ENCODE results near the gene SMIM35.
"Not testable (repeated sequence)": the region's sequence is repeated elsewhere in the genome, so short reads cannot be mapped to it uniquely, and the experiment has no call there.

The SMIM35 gene

GRCh38 chr11:118018401-118018800 lies 68.4 kb downstream of the SMIM35 start:
- FAIRE-seq: no peak

- no peak for FAIRE-seq
These were observed 69.0 kb downstream of the SMIM35 start for GRCh38 chr11:118017631-118018315.

DNA sequence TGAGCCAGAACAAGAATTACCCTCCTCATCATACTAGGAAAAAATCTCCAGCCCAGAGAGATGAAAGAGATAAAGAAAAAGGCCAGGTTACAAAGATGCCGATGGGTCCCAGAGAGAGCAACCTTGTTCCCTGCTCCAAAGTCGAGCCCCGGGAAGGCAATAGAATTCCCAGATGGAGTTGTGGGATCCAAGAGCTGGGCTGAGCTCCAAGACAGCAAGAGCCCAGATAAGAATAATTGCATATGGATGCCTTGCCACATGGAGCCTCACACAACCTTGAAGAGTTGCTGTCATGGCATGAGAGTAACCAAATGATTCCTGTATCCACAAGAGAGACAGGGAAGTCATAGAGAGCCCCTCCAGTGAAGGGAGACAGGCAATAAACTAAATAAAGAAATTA lies 69.7 kb downstream of the SMIM35 start:
- FAIRE-seq: no peak

- no peak for FAIRE-seq
These were observed 70.7 kb downstream of the SMIM35 start for GRCh38 chr11:118016104-118016503.

- no peak for FAIRE-seq
These were observed 71.3 kb downstream of the SMIM35 start for GRCh38 chr11:118015385-118015841.

DNA sequence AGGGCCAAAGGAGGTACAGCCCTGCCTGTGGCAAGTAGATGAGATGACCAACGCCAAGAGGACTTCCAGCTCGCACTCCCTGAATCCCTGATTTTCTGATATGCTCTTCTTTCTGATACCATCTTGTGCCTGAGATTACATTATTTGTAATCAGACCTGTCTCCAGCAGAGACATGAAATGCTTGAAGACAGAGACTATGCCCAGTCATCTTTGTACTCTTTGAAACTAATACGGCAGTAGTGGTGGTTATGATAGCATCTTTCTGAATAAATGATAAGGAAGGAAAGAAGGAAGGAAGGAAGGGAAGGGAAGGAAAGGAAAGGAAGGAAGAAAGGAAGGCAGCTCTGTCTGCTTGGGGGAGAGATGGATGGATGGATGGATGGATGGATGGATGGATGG lies 72.7 kb downstream of the SMIM35 start:
- FAIRE-seq: no peak

DNA sequence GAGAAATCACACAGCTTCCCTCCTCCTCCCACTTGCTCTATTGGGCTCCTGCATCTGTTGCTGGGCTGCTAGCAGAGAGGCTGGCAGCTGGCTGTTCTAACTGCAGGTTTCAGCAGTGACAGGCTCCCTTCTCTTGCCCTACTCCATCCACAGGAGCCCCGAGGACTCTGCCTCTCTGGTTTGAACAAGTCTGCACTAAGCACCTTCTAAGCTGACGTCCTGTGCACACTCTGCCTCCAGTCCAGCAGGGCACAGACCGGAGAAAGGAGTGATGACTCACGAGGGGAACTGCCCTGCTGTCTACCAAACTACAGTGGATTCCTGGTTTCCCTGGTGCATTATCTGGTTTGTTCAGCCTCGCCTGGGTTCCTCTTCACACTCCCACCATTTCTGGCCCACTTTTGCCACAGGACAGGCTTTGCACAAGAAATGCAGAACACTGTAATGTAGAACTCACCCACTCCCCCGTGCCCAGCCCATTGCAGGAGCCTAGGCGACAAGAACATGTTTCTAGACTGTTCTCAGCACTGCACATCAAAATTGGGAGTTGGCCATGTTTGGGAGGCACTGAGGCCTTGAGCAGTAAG lies 74.6 kb downstream of the SMIM35 start:
- FAIRE-seq: no peak

DNA sequence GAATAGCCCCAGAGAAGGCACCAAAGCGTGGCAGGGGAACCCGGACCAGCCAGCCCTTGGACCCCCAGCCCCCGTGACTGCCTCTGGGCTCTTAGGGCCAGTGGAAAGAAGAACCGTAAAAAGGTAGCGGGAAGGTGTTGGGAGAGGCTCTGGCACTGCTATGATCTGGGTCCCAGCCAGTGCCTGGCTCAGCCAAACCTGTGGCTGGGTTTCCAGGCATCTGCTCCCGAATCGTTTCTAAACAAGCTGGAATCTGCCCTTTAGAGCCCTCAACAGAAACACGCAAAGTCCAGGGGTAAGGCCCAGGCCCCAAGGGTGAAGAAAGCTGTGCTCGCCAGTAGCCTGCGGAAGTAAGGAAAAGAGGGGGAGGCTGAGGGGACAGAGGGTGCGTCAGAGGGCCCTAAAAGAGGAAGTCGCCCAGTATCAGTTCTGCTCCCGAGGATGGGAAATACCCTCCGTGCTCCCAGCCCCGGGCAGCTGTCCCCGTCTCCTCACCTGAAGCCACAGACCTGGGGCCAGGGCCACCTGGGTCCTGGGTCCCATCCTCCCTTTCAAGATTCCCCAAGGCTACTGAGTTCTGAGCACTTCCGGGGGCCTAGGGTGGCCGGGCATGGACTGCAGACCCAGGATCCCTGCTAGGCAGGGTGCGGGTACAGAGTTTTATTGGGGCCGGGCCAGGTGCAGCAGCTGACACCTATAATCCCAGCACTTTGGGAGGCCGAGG lies 75.9 kb downstream of the SMIM35 start:
- no peak for FAIRE-seq

DNA sequence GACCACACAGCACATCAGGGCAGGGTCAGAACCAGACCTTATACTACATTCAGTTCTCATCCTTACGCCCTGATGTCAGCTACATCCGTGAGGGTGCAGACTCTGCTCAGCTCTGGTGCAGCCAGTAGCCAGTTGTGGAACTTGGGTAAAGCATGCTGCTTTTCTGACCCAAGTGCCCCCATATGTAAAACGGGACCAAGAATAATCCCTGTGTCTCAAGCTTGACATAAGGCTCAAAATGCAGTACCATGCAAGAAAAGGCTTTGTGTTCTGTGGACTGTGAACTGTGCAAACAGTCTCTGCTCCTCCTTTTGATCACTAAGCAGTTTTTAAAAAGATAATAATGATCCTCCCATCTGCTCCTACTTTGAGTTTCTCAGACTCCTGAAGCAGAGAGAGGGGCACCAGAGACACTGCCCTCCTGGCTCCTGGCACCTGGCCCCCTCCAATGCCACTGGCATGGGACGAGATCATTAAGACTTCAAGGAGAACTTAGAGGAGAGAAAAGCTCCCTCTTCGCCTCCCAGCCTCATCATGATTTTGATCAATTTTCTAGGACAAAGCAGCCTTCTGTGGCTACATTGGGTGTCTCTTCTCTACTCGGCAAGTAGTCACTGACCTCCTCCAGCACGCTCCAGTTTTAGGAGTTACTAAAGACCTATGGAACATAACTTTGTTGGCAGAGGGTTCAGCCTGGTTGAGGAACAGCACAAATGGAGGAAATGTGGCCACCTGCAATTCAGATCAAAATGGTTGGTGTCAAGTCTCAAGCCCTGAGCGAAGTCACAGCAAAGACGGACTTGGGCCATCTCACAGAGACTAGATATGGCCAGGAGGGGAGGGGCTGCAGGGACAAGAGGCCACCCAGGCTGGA lies 76.7 kb downstream of the SMIM35 start:
- no peak for FAIRE-seq

GRCh38 chr11:118008271-118008911 lies 78.4 kb downstream of the SMIM35 start:
- FAIRE-seq: no peak

- not testable (repeated sequence) for FAIRE-seq
These were observed 79.0 kb downstream of the SMIM35 start for GRCh38 chr11:118007563-118008270.

- FAIRE-seq: no peak
These were observed 79.7 kb downstream of the SMIM35 start for GRCh38 chr11:118007040-118007439.

- no peak for FAIRE-seq
These were observed 80.6 kb downstream of the SMIM35 start for GRCh38 chr11:118006153-118006534.

DNA sequence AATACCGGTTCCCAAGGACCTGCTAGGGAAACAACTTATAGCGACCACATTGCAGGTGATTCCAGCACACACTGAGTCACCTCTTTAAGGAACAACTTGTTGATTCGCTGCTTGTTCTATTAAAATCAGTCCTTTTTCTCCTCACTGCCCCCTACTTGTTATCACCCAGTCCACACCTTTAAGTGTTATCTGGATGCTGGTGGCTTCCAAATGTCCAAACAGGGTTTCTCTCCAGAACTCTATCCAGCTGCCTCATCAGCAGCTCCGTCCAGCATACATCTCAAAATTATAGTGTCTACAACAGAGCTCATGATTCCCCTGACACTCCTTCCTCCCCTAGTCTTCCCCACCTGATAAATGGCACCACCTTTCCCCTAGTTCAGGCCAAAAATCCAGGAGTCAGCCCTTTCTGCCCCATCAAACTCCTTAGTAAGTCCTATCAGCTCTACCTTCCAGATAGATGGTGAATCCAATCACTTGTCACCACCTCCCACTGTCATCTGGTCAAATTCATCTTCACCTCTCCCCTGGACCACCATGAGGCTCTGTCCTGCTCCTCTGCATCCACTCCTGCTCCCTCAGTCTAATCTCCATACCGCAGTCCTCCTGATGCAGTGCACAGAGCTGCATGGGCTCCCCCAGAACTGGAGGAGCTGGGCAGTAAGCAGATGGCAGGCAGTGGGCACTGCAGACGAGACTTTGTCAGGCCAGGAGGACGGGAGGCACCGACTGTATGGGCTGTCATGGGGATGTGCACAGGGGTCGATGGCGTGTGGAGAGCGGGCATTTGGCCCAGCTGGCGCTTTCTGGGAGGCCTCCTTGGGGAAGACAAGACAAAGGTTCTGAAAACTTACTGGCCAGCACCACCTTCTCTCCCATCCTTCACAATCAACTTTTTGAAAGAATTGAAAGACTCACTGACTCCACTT lies 81.3 kb downstream of the SMIM35 start:
- no peak for FAIRE-seq

GRCh38 chr11:118004543-118005223 lies 82.1 kb downstream of the SMIM35 start:
- FAIRE-seq: no peak

GRCh38 chr11:118003456-118003855 lies 83.3 kb downstream of the SMIM35 start:
- FAIRE-seq: no peak

GRCh38 chr11:118002541-118003423 lies 84.0 kb downstream of the SMIM35 start:
- no peak for FAIRE-seq

- FAIRE-seq: no peak
These were observed 84.7 kb downstream of the SMIM35 start for GRCh38 chr11:118002010-118002540.
